Activated CD8-positive, alpha-beta memory T cell treated with anti-CD3 and anti-CD28 coated beads, Interleukin-2, amount 50 U/mL, for 1 hour (primary cell): ENCODE results near the gene SDK1.

Experiments
- DNase-seq: peaks from one replicate; pipeline ENCODE4 v3.0.0-alpha.2; 2020; ENCODE audit errors: extremely low read depth

The SDK1 gene

GRCh38 chr7:3979611-3980299 lies 678.7 kb downstream of the SDK1 start:
- no peak for DNase-seq

- no peak for DNase-seq
These were observed 679.2 kb downstream of the SDK1 start for GRCh38 chr7:3980300-3980643.

- DNase-seq, result no peak
These were observed 680.2 kb downstream of the SDK1 start for GRCh38 chr7:3981281-3981680.

- no peak for DNase-seq
These were observed 683.4 kb downstream of the SDK1 start for GRCh38 chr7:3984456-3984855.

GRCh38 chr7:3986927-3987326 lies 685.9 kb downstream of the SDK1 start:
- no peak for DNase-seq

GRCh38 chr7:3987426-3987927 lies 686.4 kb downstream of the SDK1 start:
- DNase-seq, result no peak

- DNase-seq, result no peak
These were observed 688.7 kb downstream of the SDK1 start for GRCh38 chr7:3989723-3990122.

GRCh38 chr7:3991731-3992231 lies 690.7 kb downstream of the SDK1 start:
- DNase-seq, result no peak

- no peak for DNase-seq
These were observed 691.8 kb downstream of the SDK1 start for GRCh38 chr7:3992841-3993240.

- DNase-seq, result no peak
These were observed 693.7 kb downstream of the SDK1 start for GRCh38 chr7:3994764-3995163.

GRCh38 chr7:3995187-3995586 lies 694.1 kb downstream of the SDK1 start:
- no peak for DNase-seq

- DNase-seq, result no peak
These were observed 697.0 kb downstream of the SDK1 start for GRCh38 chr7:3998060-3998459.

GRCh38 chr7:4000139-4000538 lies 699.1 kb downstream of the SDK1 start:
- DNase-seq, result no peak

- no peak for DNase-seq
These were observed 699.9 kb downstream of the SDK1 start for GRCh38 chr7:4000934-4001333.

GRCh38 chr7:4001742-4002141 lies 700.7 kb downstream of the SDK1 start:
- DNase-seq, result no peak

- DNase-seq, result no peak
These were observed 702.5 kb downstream of the SDK1 start for GRCh38 chr7:4003503-4003902.

GRCh38 chr7:4006687-4007086 lies 705.6 kb downstream of the SDK1 start:
- no peak for DNase-seq

- DNase-seq, result no peak
These were observed 708.4 kb downstream of the SDK1 start for GRCh38 chr7:4009211-4010060.

- no peak for DNase-seq
These were observed 709.1 kb downstream of the SDK1 start for GRCh38 chr7:4010061-4010605.

- DNase-seq, result no peak
These were observed 710.0 kb downstream of the SDK1 start for GRCh38 chr7:4010923-4011656.

- no peak for DNase-seq
These were observed 712.7 kb downstream of the SDK1 start for GRCh38 chr7:4013793-4014192.
